ENCODE results near the gene RUNX2. TPM values are rescaled to one million over a fixed set of nuclear protein-coding genes. Genes with fewer than 3 reads are reported as not detected.

RUNX2 gene
- polyA plus RNA-seq, 1 donor (not counting 4 experiments of a cell fraction or from before 2014, with no cell fraction given) = 1.4 TPM

DNA sequence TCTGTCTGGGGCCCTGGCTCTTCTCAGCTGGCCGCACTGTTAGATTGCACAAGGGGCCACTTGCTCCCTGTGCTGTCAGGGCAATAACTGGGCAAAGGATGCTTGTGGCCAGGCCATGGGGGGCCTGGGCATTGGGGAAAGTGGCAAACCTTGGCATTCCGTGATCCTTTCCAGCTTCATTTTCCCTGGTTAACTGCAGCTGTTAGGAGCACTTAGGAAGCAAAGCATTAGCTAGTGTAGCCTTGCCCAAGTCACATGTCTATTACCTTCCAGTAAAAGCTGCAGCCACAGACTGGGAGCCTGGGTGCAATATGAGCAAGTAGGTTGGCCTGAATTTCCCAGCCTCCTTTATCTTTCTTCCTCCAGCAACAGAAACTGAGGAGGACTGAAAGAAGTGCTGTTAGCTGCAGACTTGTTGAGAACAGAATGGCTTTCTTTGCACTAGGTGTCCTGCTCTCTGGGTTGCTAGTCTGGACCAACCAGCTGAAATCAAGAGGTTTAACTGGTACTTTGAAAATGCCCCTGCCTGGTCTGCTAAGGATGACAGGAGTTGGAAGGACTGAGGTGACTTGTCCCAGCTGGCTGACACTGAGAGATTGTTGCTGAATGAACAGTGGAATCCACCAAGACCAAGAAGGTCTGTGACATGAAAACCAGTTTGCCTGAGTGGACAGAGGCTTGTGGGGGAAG, 361.9 kb downstream of the RUNX2 start:
- Histone ChIP-seq H3K9me3 (ENCODE audit: control insufficient read depth, low read depth, low read length) (no peaks in the 10 kb centered on the region), H3K27me3 (ENCODE audit: control insufficient read depth, extremely low read depth, insufficient read depth, low read length) (no peaks in the 10 kb centered on the region), H3K4me2 (ENCODE audit: control insufficient read depth, extremely low read depth, insufficient read depth, low read depth, low read length) (no peak overlapping the region), H3K27ac (ENCODE audit: control insufficient read depth, insufficient read depth, low read length) (no peak overlapping the region), H3K9me1 (ENCODE audit: control insufficient read depth, extremely low read depth, insufficient read depth, low read length) (no peaks in the 10 kb centered on the region), H3K79me2 (ENCODE audit: control insufficient read depth, insufficient read depth, low read length) (no peaks in the 10 kb centered on the region), H3K4me1 (ENCODE audit: control insufficient read depth, extremely low read depth, insufficient read depth, low read length) (peaks cover 12% of the 10 kb centered on the region), H3K36me3 (ENCODE audit: control insufficient read depth in 2 of 2, extremely low read depth in 1 of 2, insufficient read depth in 2 of 2, low read length in 2 of 2) (no peaks in the 10 kb centered on the region), H3K4me3 (ENCODE audit: control insufficient read depth in 2 of 3, extremely low read depth in 1 of 3, insufficient read depth in 2 of 3, low read depth in 1 of 3, low read length in 3 of 3) (no peak overlapping the region), H2AFZ (ENCODE audit: control insufficient read depth, low read length) (no peak overlapping the region), H4K20me1 (ENCODE audit: control insufficient read depth, extremely low read depth, insufficient read depth, low read length) (no peaks in the 10 kb centered on the region), H3K9ac (ENCODE audit: control insufficient read depth, extremely low read depth, insufficient read depth, low read length) (no peak overlapping the region)
- no peak for DNase-seq (ENCODE audit: low read depth, low spot score)
- dilution Hi-C loops (cut with MboI; ENCODE audit: extremely low pct_ligation_motif_present, low sequenced_read_pairs) = no loop called here
- FAIRE-seq = peak; percentile 53
- TF ChIP-seq EZH2 (IDR thresholded peaks at IDR 0.05; ENCODE audit: low read length) = no peak
- TF ChIP-seq, protein P1, sequence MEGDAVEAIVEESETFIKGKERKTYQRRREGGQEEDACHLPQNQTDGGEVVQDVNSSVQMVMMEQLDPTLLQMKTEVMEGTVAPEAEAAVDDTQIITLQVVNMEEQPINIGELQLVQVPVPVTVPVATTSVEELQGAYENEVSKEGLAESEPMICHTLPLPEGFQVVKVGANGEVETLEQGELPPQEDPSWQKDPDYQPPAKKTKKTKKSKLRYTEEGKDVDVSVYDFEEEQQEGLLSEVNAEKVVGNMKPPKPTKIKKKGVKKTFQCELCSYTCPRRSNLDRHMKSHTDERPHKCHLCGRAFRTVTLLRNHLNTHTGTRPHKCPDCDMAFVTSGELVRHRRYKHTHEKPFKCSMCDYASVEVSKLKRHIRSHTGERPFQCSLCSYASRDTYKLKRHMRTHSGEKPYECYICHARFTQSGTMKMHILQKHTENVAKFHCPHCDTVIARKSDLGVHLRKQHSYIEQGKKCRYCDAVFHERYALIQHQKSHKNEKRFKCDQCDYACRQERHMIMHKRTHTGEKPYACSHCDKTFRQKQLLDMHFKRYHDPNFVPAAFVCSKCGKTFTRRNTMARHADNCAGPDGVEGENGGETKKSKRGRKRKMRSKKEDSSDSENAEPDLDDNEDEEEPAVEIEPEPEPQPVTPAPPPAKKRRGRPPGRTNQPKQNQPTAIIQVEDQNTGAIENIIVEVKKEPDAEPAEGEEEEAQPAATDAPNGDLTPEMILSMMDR (optimal IDR thresholded peaks at IDR 0.05 in 1 of 3, IDR thresholded peaks at IDR 0.05 in 1 of 3, conservative IDR thresholded peaks at IDR 0.05 in 1 of 3; ENCODE audit: extremely low read depth in 1 of 3, insufficient read depth in 2 of 3, low read length in 3 of 3) = no peak

DNA sequence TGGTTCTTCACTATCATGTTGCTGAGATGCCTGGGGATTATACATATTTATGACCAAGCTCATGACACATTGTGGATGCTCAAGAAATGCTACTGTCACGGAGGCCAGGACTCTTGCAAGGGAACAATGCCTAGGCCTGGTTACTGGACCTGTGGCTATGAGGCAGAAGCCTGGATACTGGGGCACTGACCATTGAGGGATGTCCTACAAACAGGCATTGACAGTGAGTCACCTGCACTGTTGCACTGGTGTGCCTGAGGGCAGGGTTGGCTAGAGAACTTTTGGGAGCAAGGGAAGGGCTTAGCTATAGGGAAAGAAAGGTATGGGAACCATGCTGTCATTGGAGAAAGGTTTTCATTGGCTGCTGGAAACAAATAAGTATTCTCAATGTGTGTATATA, 362.7 kb downstream of the RUNX2 start:
- H2AFZ ChIP-seq (ENCODE audit: control insufficient read depth, low read length) = no peak overlapping the region
- H3K36me3 ChIP-seq (ENCODE audit: control insufficient read depth in 2 of 2, extremely low read depth in 1 of 2, insufficient read depth in 2 of 2, low read length in 2 of 2) = no peaks in the 10 kb centered on the region
- no peaks in the 10 kb centered on the region for H3K27me3 ChIP-seq (ENCODE audit: control insufficient read depth, extremely low read depth, insufficient read depth, low read length)
- dilution Hi-C loops (cut with MboI; ENCODE audit: extremely low pct_ligation_motif_present, low sequenced_read_pairs) = no loop called here
- H3K79me2 ChIP-seq (ENCODE audit: control insufficient read depth, insufficient read depth, low read length) = no peaks in the 10 kb centered on the region
- no peaks in the 10 kb centered on the region for H3K9me1 ChIP-seq (ENCODE audit: control insufficient read depth, extremely low read depth, insufficient read depth, low read length)
- no peaks in the 10 kb centered on the region for H3K9me3 ChIP-seq (ENCODE audit: control insufficient read depth, low read depth, low read length)
- peak; percentile 33 for DNase-seq (ENCODE audit: low read depth, low spot score)
- H3K4me3 ChIP-seq (ENCODE audit: control insufficient read depth in 2 of 3, extremely low read depth in 1 of 3, insufficient read depth in 2 of 3, low read depth in 1 of 3, low read length in 3 of 3) = no peak overlapping the region
- no peaks in the 10 kb centered on the region for H4K20me1 ChIP-seq (ENCODE audit: control insufficient read depth, extremely low read depth, insufficient read depth, low read length)
- no peak for FAIRE-seq
- H3K4me2 ChIP-seq (ENCODE audit: control insufficient read depth, extremely low read depth, insufficient read depth, low read depth, low read length) = no peak overlapping the region
- no peak overlapping the region for H3K9ac ChIP-seq (ENCODE audit: control insufficient read depth, extremely low read depth, insufficient read depth, low read length)
- no peak for TF ChIP-seq EZH2 (IDR thresholded peaks at IDR 0.05; ENCODE audit: low read length)
- TF ChIP-seq, protein P1 (optimal IDR thresholded peaks at IDR 0.05 in 1 of 3, IDR thresholded peaks at IDR 0.05 in 1 of 3, conservative IDR thresholded peaks at IDR 0.05 in 1 of 3; ENCODE audit: extremely low read depth in 1 of 3, insufficient read depth in 2 of 3, low read length in 3 of 3) = no peak
- H3K4me1 ChIP-seq (ENCODE audit: control insufficient read depth, extremely low read depth, insufficient read depth, low read length) = peaks cover 12% of the 10 kb centered on the region
- H3K27ac ChIP-seq (ENCODE audit: control insufficient read depth, insufficient read depth, low read length) = no peak overlapping the region
